Stimulated activated CD8-positive, alpha-beta memory T cell treated with anti-CD3 and anti-CD28 coated beads, Interleukin-7, amount 100 ng/mL, for 4 hours (primary cell): ENCODE data around the gene P2RX4.
"Not testable (repeated sequence)": the region's sequence is repeated elsewhere in the genome, so short reads cannot be mapped to it uniquely, and the experiment has no call there.

Experiments
- DNase-seq, 2 donors: peaks; one replicate each; pipeline ENCODE4 v3.0.0-alpha.2; 2020; ENCODE audit warnings: low read depth in 2 of 2

Gene P2RX4

GRCh38 chr12:121241156-121241970 lies 31.4 kb downstream of the P2RX4 start:
- no peak for DNase-seq

- no peak for DNase-seq
These were observed 35.1 kb downstream of the P2RX4 start for GRCh38 chr12:121245031-121245430.

GRCh38 chr12:121245951-121246350 lies 36.0 kb downstream of the P2RX4 start:
- DNase-seq = no peak

- no peak for DNase-seq
These were observed 37.1 kb downstream of the P2RX4 start for GRCh38 chr12:121246893-121247557.

GRCh38 chr12:121248622-121249021 lies 38.7 kb downstream of the P2RX4 start:
- DNase-seq = no peak

GRCh38 chr12:121250359-121250758 lies 40.4 kb downstream of the P2RX4 start:
- no peak for DNase-seq

GRCh38 chr12:121251838-121252237 lies 41.9 kb downstream of the P2RX4 start:
- DNase-seq = no peak

- DNase-seq = no peak
These were observed 42.9 kb downstream of the P2RX4 start for GRCh38 chr12:121252712-121253345.

GRCh38 chr12:121253638-121254335 lies 43.9 kb downstream of the P2RX4 start:
- no peak for DNase-seq

- no peak for DNase-seq
These were observed 45.5 kb downstream of the P2RX4 start for GRCh38 chr12:121255433-121255832.

GRCh38 chr12:121257704-121258449 lies 47.9 kb downstream of the P2RX4 start:
- DNase-seq = not testable (repeated sequence)

GRCh38 chr12:121259074-121259473 lies 49.1 kb downstream of the P2RX4 start:
- no peak for DNase-seq

GRCh38 chr12:121260091-121260490 lies 50.2 kb downstream of the P2RX4 start:
- DNase-seq = no peak

- no peak for DNase-seq
These were observed 51.5 kb downstream of the P2RX4 start for GRCh38 chr12:121261398-121261797.

GRCh38 chr12:121263206-121263935 lies 53.4 kb downstream of the P2RX4 start:
- DNase-seq = no peak

- no peak for DNase-seq
These were observed 54.2 kb downstream of the P2RX4 start for GRCh38 chr12:121264135-121264534.

- no peak for DNase-seq
These were observed 55.1 kb downstream of the P2RX4 start for GRCh38 chr12:121264951-121265515.

GRCh38 chr12:121267822-121268221 lies 57.9 kb downstream of the P2RX4 start:
- no peak for DNase-seq

GRCh38 chr12:121273364-121273896 lies 63.5 kb downstream of the P2RX4 start:
- DNase-seq = no peak
